ENCODE data around the gene AGBL1.

Gene AGBL1

GRCh38 chr15:86255247-86255646 lies 175.6 kb downstream of the AGBL1 start:
- CTCF ChIA-PET, result no interaction called here
- DNase-seq (ENCODE audit: low read depth, low spot score), result no peak
- TF ChIP-seq CTCF (IDR thresholded peaks at IDR 0.05; ENCODE audit: insufficient read depth, low read length, missing control alignments), result no peak
- POLR2A ChIA-PET, result no interaction called here
- no peak overlapping the region for H3K4me3 ChIP-seq (ENCODE audit: low read depth, low read length)

- no peak for DNase-seq (ENCODE audit: low read depth, low spot score)
- ChIA-PET CTCF (no interaction called here), POLR2A (no interaction called here)
- TF ChIP-seq CTCF (IDR thresholded peaks at IDR 0.05; ENCODE audit: insufficient read depth, low read length, missing control alignments), result no peak
- no peak overlapping the region for H3K4me3 ChIP-seq (ENCODE audit: low read depth, low read length)
These were observed 177.0 kb downstream of the AGBL1 start for GRCh38 chr15:86256628-86257027.

DNA sequence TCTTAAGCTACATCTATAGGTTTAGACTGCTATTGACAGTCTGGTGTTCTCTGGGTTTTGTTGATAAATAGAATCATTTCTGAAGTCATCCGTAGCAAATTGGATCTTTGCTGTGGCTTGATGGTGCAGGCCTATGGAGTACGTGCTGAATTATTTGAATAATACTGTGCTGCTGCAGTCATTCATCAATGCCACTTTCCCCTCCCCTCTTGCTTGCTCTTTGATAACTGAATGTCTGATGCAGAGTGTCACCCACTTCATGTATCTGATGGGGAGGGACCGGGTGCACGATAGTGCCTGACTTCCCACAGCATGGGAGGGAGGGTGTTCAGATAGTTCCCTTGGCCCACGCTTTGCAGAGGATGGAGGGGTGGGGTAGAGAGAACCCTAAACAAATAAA lies 179.9 kb downstream of the AGBL1 start:
- H3K4me3 ChIP-seq (ENCODE audit: low read depth, low read length), result no peak overlapping the region
- ChIA-PET CTCF (no interaction called here), POLR2A (no interaction called here)
- TF ChIP-seq CTCF (IDR thresholded peaks at IDR 0.05; ENCODE audit: insufficient read depth, low read length, missing control alignments), result no peak
- no peak for DNase-seq (ENCODE audit: low read depth, low spot score)

DNA sequence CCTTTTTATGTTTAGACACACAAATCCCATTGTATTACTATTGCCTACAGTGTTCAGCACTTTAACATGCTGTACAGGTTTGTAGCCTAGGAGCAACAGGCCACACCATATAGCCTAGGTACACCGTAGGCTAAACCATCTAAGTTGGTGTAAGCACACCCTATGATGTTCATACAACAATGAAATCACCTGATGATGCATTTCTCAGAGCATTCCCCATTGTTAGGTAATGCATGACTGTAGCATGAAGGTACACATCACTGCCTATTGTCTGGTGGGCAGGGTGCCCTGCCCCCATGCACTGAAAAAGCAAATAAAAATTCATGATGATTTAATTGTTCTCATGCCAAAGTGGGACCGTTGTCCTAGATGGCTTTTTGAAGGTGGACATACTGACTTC lies 183.6 kb downstream of the AGBL1 start:
- DNase-seq (ENCODE audit: low read depth, low spot score), result no peak
- CTCF ChIA-PET, result no interaction called here
- POLR2A ChIA-PET, result no interaction called here
- TF ChIP-seq CTCF (IDR thresholded peaks at IDR 0.05; ENCODE audit: insufficient read depth, low read length, missing control alignments), result no peak
- no peak overlapping the region for H3K4me3 ChIP-seq (ENCODE audit: low read depth, low read length)

DNA sequence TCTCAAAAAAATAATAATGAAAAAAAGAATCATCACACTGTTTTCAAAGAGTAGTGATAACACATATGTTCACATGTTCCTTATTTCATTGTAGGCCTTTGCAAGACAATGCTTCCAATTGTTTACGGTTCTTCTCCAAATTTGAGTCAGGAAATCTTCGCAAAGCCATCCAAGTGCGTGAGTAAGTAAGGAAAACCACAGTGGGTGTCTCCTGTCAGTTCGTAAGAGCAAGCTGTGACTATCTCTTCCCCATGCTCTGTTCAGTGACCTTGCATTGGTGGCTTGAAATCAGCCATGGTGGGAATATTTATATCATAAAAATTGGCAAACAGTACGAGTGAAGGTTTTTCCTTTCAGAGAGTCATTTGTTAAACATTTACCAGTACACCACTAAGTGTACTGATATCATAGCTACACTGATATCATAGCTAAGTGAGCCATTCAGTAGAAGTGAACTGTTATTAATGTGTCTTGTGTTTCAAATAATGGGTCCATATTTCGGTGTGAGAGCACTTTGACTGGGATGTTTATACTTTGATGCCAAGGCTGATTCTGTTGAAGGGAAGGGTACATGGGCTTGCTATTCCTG lies 187.3 kb downstream of the AGBL1 start:
- ChIA-PET CTCF (no interaction called here), POLR2A (no interaction called here)
- H3K4me3 ChIP-seq (ENCODE audit: low read depth, low read length), result no peak overlapping the region
- TF ChIP-seq CTCF (IDR thresholded peaks at IDR 0.05; ENCODE audit: insufficient read depth, low read length, missing control alignments), result no peak
- no peak for DNase-seq (ENCODE audit: low read depth, low spot score)

GRCh38 chr15:86267892-86268291 lies 188.2 kb downstream of the AGBL1 start:
- no peak for DNase-seq (ENCODE audit: low read depth, low spot score)
- TF ChIP-seq CTCF (IDR thresholded peaks at IDR 0.05; ENCODE audit: insufficient read depth, low read length, missing control alignments), result no peak
- POLR2A ChIA-PET, result no interaction called here

More at GRCh38 chr15:86267892-86268291, 188.2 kb downstream of the AGBL1 start:
- CTCF ChIA-PET, result no interaction called here
- no peak overlapping the region for H3K4me3 ChIP-seq (ENCODE audit: low read depth, low read length)
